Retinal pigment epithelial cell (primary cell): ENCODE data around the gene FOXRED1.

ENCODE experiments used
- DNase-seq: peaks from one replicate; pipeline ENCODE4 v3.0.0-alpha.2; 2010; ENCODE audit warnings: low read depth
- H3K4me3 ChIP-seq: 2 replicates; pipeline ENCODE4 v1.5.1; 2011; ENCODE audit warnings: mild to moderate bottlenecking, low read length, control low read depth, moderate library complexity
- TF ChIP-seq, protein P1 (sequence below): conservative IDR thresholded peaks from 2 replicates; pipeline ENCODE4 v1.5.1; 2011; ENCODE audit warnings: low read depth, low read length, control low read depth, inconsistent platforms

FOXRED1 gene

GRCh38 chr11:126257144-126257543, 11.8 kb upstream of the FOXRED1 start:
- H3K4me3 ChIP-seq = no peak overlapping the region
- TF ChIP-seq, protein P1, sequence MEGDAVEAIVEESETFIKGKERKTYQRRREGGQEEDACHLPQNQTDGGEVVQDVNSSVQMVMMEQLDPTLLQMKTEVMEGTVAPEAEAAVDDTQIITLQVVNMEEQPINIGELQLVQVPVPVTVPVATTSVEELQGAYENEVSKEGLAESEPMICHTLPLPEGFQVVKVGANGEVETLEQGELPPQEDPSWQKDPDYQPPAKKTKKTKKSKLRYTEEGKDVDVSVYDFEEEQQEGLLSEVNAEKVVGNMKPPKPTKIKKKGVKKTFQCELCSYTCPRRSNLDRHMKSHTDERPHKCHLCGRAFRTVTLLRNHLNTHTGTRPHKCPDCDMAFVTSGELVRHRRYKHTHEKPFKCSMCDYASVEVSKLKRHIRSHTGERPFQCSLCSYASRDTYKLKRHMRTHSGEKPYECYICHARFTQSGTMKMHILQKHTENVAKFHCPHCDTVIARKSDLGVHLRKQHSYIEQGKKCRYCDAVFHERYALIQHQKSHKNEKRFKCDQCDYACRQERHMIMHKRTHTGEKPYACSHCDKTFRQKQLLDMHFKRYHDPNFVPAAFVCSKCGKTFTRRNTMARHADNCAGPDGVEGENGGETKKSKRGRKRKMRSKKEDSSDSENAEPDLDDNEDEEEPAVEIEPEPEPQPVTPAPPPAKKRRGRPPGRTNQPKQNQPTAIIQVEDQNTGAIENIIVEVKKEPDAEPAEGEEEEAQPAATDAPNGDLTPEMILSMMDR = no peak
- no peak for DNase-seq

DNA sequence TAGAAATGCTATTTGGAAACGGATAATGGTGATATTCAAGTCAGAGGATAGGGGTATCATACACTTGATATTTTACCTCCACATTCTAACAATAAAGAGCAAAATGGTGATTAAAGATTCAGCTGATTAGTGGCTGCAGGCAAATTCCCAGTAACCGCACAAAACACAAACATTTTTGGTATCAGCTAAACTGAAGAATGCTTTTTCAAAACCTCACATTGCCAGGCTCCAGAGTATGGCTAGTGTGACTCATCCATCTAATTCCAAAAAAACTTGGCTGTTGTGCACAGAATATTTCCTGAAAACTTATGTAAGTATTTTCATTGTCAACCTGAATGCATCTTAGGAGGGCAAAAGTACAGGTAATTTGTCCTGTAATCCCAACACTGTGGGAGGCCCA, 11.2 kb upstream of the FOXRED1 start:
- no peak for DNase-seq
- H3K4me3 ChIP-seq = no peak overlapping the region
- TF ChIP-seq, protein P1 = no peak

- DNase-seq = no peak
- TF ChIP-seq, protein P1 = no peak
- no peak overlapping the region for H3K4me3 ChIP-seq
Measured at GRCh38 chr11:126262216-126262615, 6.7 kb upstream of the FOXRED1 start.

DNA sequence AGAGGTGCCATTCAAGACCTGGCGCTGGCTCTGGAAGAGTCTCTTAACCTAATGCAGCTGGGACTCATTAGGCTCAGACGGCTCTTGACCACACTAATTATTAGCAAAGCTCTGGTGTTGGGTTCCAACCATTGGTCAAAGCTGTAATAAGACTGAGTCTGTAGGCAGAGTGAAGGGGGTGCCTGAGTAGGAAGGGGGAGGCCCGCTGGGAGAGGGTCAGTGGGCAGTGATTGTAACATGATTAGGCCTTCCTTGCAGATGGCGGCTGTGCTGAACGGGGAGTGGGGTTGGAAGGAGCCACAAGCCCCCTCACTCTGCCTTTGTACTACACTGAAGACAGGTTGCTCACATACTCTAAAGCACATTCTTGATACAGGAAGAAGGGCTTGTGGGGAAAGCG, 5.5 kb upstream of the FOXRED1 start:
- TF ChIP-seq, protein P1 = no peak
- H3K4me3 ChIP-seq = no peak overlapping the region
- DNase-seq = no peak

- TF ChIP-seq, protein P1 = no peak
- no peak overlapping the region for H3K4me3 ChIP-seq
- DNase-seq = no peak
Measured at GRCh38 chr11:126265811-126266210, 3.1 kb upstream of the FOXRED1 start.

DNA sequence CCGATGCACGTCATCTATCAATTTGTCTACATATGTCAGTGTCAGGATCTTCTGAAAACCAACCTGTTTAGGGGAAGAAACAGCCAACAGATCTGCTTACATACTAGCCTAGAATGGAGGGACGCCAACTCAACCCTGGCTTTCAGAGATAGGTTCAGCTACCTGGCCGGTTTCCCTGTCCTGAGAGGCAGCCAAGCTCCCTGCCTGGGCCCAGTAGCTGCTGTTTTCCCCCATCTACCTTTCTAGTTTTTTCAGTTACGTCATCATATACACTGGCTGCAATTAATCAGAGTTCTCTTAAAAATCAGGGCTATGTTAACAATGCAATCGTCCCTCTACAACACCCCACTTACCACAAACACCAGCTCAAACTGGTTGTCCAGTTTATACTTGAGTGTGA, 1.3 kb upstream of the FOXRED1 start:
- DNase-seq = no peak
- TF ChIP-seq, protein P1 = no peak
- peak overlapping the region; percentile 99 for H3K4me3 ChIP-seq

- TF ChIP-seq, protein P1 = no peak
- no peak for DNase-seq
- H3K4me3 ChIP-seq = peak overlapping the region; percentile 99
Measured at GRCh38 chr11:126268361-126268707, 620 bp upstream of the FOXRED1 start.
